ENCODE results near the gene SPPL3. TPM values are rescaled to one million over a fixed set of nuclear protein-coding genes. Genes with fewer than 3 reads are reported as not detected.

The SPPL3 gene
- total RNA-seq, 1 experiment from 2014 or later = 51.1 TPM

DNA sequence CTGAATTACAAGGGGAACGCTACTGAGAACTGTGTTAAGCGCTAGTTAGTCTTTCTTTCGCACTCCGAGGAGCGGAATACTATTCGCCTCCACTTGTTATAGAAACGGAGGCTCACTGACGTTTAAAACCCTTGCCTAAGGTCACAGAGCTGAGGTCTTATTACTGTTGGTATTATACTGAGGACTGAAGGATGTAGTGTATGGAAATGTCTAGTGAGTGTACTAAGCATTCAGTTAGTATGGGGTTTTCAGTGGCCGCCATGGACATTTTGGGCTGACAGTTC, 177.7 kb downstream of the SPPL3 start:
- no peaks in the 10 kb centered on the region for H3K27me3 ChIP-seq (ENCODE audit: control insufficient read depth, insufficient read depth, low read length)
- intact Hi-C loops (cut with micrococcal nuclease; ENCODE audit: unreplicated experiment) = no loop called here
- H3K4me3 ChIP-seq (ENCODE audit: low read depth in 2 of 2, low read length in 2 of 2) = peak overlapping the region; percentile 71 to 82
- H3K36me3 ChIP-seq (ENCODE audit: control insufficient read depth, insufficient read depth, low read length) = peaks cover 3% of the 10 kb centered on the region
- POLR2A ChIA-PET = no interaction called here
- TF ChIP-seq, protein P1, sequence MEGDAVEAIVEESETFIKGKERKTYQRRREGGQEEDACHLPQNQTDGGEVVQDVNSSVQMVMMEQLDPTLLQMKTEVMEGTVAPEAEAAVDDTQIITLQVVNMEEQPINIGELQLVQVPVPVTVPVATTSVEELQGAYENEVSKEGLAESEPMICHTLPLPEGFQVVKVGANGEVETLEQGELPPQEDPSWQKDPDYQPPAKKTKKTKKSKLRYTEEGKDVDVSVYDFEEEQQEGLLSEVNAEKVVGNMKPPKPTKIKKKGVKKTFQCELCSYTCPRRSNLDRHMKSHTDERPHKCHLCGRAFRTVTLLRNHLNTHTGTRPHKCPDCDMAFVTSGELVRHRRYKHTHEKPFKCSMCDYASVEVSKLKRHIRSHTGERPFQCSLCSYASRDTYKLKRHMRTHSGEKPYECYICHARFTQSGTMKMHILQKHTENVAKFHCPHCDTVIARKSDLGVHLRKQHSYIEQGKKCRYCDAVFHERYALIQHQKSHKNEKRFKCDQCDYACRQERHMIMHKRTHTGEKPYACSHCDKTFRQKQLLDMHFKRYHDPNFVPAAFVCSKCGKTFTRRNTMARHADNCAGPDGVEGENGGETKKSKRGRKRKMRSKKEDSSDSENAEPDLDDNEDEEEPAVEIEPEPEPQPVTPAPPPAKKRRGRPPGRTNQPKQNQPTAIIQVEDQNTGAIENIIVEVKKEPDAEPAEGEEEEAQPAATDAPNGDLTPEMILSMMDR (IDR thresholded peaks at IDR 0.05) = no peak
- TF ChIP-seq POLR2AphosphoS5 (IDR thresholded peaks at IDR 0.05; ENCODE audit: low read depth, low read length) (no peak), SIN3A (IDR thresholded peaks at IDR 0.05; ENCODE audit: borderline replicate concordance, insufficient read depth, low read depth, low read length) (no peak), TCF7L2 (IDR thresholded peaks at IDR 0.05; ENCODE audit: low read depth, low read length) (no peak)
- TF ChIP-seq, protein P2, sequence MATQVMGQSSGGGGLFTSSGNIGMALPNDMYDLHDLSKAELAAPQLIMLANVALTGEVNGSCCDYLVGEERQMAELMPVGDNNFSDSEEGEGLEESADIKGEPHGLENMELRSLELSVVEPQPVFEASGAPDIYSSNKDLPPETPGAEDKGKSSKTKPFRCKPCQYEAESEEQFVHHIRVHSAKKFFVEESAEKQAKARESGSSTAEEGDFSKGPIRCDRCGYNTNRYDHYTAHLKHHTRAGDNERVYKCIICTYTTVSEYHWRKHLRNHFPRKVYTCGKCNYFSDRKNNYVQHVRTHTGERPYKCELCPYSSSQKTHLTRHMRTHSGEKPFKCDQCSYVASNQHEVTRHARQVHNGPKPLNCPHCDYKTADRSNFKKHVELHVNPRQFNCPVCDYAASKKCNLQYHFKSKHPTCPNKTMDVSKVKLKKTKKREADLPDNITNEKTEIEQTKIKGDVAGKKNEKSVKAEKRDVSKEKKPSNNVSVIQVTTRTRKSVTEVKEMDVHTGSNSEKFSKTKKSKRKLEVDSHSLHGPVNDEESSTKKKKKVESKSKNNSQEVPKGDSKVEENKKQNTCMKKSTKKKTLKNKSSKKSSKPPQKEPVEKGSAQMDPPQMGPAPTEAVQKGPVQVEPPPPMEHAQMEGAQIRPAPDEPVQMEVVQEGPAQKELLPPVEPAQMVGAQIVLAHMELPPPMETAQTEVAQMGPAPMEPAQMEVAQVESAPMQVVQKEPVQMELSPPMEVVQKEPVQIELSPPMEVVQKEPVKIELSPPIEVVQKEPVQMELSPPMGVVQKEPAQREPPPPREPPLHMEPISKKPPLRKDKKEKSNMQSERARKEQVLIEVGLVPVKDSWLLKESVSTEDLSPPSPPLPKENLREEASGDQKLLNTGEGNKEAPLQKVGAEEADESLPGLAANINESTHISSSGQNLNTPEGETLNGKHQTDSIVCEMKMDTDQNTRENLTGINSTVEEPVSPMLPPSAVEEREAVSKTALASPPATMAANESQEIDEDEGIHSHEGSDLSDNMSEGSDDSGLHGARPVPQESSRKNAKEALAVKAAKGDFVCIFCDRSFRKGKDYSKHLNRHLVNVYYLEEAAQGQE (IDR thresholded peaks at IDR 0.05; ENCODE audit: insufficient read depth in 1 of 2, low read depth in 2 of 2, low read length in 1 of 2) = no peak
- CTCF ChIA-PET = no interaction called here
- BruUV-seq (replicated peaks) = no TSS peak
- peak overlapping the region; percentile 90 for H3K27ac ChIP-seq (ENCODE audit: low read length)
- no peaks in the 10 kb centered on the region for H3K9me3 ChIP-seq (ENCODE audit: control insufficient read depth, insufficient read depth, low read depth, low read length)
- no peak for DNase-seq (ENCODE audit: low read depth, low spot score)
- H3K4me1 ChIP-seq (ENCODE audit: control insufficient read depth, insufficient read depth, low read length) = peaks cover 8% of the 10 kb centered on the region
- no peak for ATAC-seq
- in situ Hi-C loops (cut with HindIII; ENCODE audit: low pct_unique_long_range_greater_than_20kb, low sequenced_read_pairs) = no loop called here

DNA sequence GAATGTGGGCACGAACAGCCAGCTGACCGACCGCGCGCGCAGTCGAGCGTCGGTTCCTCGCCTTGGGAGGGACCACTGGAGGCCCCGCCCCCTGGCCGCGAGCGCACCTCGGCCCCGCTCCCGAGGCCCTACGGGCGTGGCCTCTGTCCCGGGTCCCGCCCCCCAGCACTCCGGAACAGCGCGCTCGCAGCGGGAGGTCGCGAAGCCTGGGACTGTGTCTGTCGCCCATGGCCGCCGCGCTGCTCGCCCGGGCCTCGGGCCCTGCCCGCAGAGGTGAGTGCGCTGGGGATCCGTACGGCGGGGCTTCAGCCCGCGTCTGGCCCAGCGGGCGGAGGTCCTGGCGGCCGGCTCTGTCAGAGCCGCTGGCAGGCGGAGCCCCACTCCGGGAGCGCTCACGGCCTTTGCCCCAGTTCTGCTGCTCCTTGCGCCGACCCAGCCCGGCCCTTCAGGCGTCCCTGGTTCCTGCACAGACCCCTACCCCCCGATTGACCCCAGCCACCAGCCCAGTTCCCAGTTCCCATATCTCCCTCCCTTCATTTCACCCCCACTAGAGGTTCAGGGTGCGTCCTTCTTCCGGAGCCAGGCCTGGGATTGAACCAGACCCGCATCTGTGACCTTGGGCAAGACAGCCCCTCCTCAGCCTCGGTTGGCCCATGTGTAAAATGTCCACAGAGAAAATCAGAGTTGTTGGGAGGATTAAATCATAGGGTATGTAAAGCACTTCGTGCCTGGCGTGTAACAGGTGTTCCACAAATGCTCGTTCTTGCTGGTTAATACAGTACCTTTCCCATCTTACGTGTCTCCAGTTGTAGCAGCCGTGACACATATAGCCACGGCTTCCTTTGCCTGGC, 178.3 kb downstream of the SPPL3 start, which contains the start of gene ACADS:
TSS of gene ACADS (plus strand) at position 168 of the 851 bp plus-strand sequence. CDS start at position 228, 60 bp downstream.
- Histone ChIP-seq H3K27ac (ENCODE audit: low read length) (peak within 1 kb of the TSS; percentile 90), H3K36me3 (ENCODE audit: control insufficient read depth, insufficient read depth, low read length) (peaks cover 8% of the 10 kb centered on the region), H3K27me3 (ENCODE audit: control insufficient read depth, insufficient read depth, low read length) (no peaks in the 10 kb centered on the region), H3K4me3 (ENCODE audit: low read depth in 2 of 2, low read length in 2 of 2) (peak within 1 kb of the TSS; percentile 71 to 82), H3K9me3 (ENCODE audit: control insufficient read depth, insufficient read depth, low read depth, low read length) (no peaks in the 10 kb centered on the region), H3K4me1 (ENCODE audit: control insufficient read depth, insufficient read depth, low read length) (peaks cover 8% of the 10 kb centered on the region)
- BruUV-seq (replicated peaks) = no TSS peak
- in situ Hi-C loops (cut with HindIII; ENCODE audit: low pct_unique_long_range_greater_than_20kb, low sequenced_read_pairs) (no loop called here), intact Hi-C loops (cut with micrococcal nuclease; ENCODE audit: unreplicated experiment) (no loop called here)
- DNase-seq (ENCODE audit: low read depth, low spot score) = peak; percentile 22
- ATAC-seq = peak; percentile 99
- TF ChIP-seq TCF7L2 (IDR thresholded peaks at IDR 0.05; ENCODE audit: low read depth, low read length) (no peak), SIN3A (IDR thresholded peaks at IDR 0.05; ENCODE audit: borderline replicate concordance, insufficient read depth, low read depth, low read length) (peak; percentile 60; the same call in 1 of the 2 replicates), POLR2AphosphoS5 (IDR thresholded peaks at IDR 0.05; ENCODE audit: low read depth, low read length) (peak; percentile 56; the same call in 1 of the 2 replicates)
- TF ChIP-seq, protein P2 (IDR thresholded peaks at IDR 0.05; ENCODE audit: insufficient read depth in 1 of 2, low read depth in 2 of 2, low read length in 1 of 2) = no peak
- CTCF ChIA-PET = interaction anchor here (0.5 to 1.1 kb wide), 3 partner anchors 41 to 456 kb away, joined by 3 to 10 read pairs (median 3); no protein-coding TSS in a partner anchor
- POLR2A ChIA-PET = interaction anchor here (0.6 kb wide), 1 partner anchor 178 kb away, joined by 3 read pairs; no protein-coding TSS in a partner anchor
